Measurements from ENCODE around the gene SARNP.

SARNP gene

DNA sequence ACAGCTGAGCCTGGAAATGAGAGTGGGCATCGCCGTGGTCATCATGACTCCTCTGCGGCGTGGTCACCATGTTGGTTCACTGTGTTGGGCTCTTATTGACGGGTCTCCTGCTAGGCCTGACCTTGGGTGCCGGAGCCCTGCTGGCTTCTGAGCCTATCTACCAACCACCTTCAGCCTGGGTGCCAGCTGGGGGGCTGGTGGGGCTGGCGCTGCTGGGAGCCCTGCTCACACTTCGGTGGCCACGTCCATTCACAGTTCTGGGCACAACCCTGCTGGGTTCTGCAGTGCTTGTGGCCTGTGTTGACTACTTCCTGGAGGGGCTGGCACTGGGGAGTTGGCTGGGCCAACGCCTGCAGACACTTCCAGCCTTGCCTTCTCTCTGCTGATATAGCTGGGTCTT lies 15.5 kb upstream of the SARNP start:
- TF ChIP-seq, protein P1, sequence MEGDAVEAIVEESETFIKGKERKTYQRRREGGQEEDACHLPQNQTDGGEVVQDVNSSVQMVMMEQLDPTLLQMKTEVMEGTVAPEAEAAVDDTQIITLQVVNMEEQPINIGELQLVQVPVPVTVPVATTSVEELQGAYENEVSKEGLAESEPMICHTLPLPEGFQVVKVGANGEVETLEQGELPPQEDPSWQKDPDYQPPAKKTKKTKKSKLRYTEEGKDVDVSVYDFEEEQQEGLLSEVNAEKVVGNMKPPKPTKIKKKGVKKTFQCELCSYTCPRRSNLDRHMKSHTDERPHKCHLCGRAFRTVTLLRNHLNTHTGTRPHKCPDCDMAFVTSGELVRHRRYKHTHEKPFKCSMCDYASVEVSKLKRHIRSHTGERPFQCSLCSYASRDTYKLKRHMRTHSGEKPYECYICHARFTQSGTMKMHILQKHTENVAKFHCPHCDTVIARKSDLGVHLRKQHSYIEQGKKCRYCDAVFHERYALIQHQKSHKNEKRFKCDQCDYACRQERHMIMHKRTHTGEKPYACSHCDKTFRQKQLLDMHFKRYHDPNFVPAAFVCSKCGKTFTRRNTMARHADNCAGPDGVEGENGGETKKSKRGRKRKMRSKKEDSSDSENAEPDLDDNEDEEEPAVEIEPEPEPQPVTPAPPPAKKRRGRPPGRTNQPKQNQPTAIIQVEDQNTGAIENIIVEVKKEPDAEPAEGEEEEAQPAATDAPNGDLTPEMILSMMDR (IDR thresholded peaks at IDR 0.05; ENCODE audit: borderline replicate concordance, extremely low read depth, low read length, poor library complexity, severe bottlenecking): no peak
- no peak for TF ChIP-seq EZH2 (IDR thresholded peaks at IDR 0.05; ENCODE audit: borderline replicate concordance, low read depth, low read length, severe bottlenecking)

DNA sequence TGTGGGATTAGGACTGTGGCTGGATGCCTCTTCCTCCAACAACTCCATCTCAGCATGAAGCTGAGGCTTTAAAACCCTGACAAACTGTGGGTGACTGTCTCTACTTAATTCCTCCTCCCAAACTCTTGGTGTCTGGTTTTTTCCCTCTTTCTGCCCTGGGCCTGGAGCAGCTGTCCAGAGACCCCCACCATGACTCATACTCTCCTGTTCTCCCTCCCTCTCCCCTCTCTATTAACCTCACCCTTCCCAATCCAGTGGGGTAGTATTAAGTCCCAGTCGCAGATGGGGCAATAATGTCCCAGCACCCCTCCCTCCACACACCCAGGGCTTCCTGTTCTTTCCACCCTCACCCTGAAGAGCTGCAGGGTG lies 13.9 kb upstream of the SARNP start:
- H3K27me3 ChIP-seq (ENCODE audit: insufficient read depth, low read length, poor library complexity): no peaks in the 10 kb centered on the region
- no peaks in the 10 kb centered on the region for H3K9me3 ChIP-seq (ENCODE audit: insufficient read depth, low read length, severe bottlenecking)
- H2AFZ ChIP-seq (ENCODE audit: low read depth, low read length): peak overlapping the region; percentile 83
- H3K4me1 ChIP-seq (ENCODE audit: insufficient read depth, low read length): peaks cover 41% of the 10 kb centered on the region
- peak overlapping the region; percentile 71; the same call in 1 of the 2 replicates for H3K27ac ChIP-seq (ENCODE audit: low read length)
- DNase-seq: no peak
- peaks cover 42% of the 10 kb centered on the region for H3K79me2 ChIP-seq (ENCODE audit: insufficient read depth, low read length)
- ATAC-seq (ENCODE audit: insufficient read depth, low read depth): no peak
- no peak for TF ChIP-seq EZH2 (IDR thresholded peaks at IDR 0.05; ENCODE audit: borderline replicate concordance, low read depth, low read length, severe bottlenecking)
- TF ChIP-seq, protein P1 (IDR thresholded peaks at IDR 0.05; ENCODE audit: borderline replicate concordance, extremely low read depth, low read length, poor library complexity, severe bottlenecking): no peak
- H4K20me1 ChIP-seq (ENCODE audit: insufficient read depth, low read length): peaks cover 5% of the 10 kb centered on the region; the same call in 1 of the 2 replicates
- H3K4me3 ChIP-seq (ENCODE audit: low read depth in 1 of 2, low read length in 2 of 2): peak overlapping the region in 1 of 2 experiments; percentile 78; a peak in 2 of 4 replicates
- peak overlapping the region; percentile 96 for H3K4me2 ChIP-seq (ENCODE audit: insufficient read depth, low read length)
- peak overlapping the region; percentile 83 for H3K9ac ChIP-seq (ENCODE audit: low read depth, low read length)
- H3K36me3 ChIP-seq (ENCODE audit: insufficient read depth, low read length): peaks cover 16% of the 10 kb centered on the region

More for the DNA sequence above, 15.5 kb upstream of the SARNP start:
- no peak overlapping the region for H3K27ac ChIP-seq (ENCODE audit: low read length)
- peaks cover 25% of the 10 kb centered on the region for H3K4me1 ChIP-seq (ENCODE audit: insufficient read depth, low read length)
- ATAC-seq (ENCODE audit: insufficient read depth, low read depth) (no peak), DNase-seq (no peak)
- H3K36me3 ChIP-seq (ENCODE audit: insufficient read depth, low read length): peaks cover 5% of the 10 kb centered on the region
- no peaks in the 10 kb centered on the region for H3K27me3 ChIP-seq (ENCODE audit: insufficient read depth, low read length, poor library complexity)
- no peak overlapping the region for H3K9ac ChIP-seq (ENCODE audit: low read depth, low read length)
- H3K4me3 ChIP-seq (ENCODE audit: low read depth in 1 of 2, low read length in 2 of 2): no peak overlapping the region
- no peak overlapping the region for H3K4me2 ChIP-seq (ENCODE audit: insufficient read depth, low read length)
- 0 out of 2 replicates have a peak, but pooled peaks cover under 1% of the 10 kb centered on the region for H4K20me1 ChIP-seq (ENCODE audit: insufficient read depth, low read length)
- no peak overlapping the region for H2AFZ ChIP-seq (ENCODE audit: low read depth, low read length)
- no peaks in the 10 kb centered on the region for H3K9me3 ChIP-seq (ENCODE audit: insufficient read depth, low read length, severe bottlenecking)
- peaks cover 27% of the 10 kb centered on the region for H3K79me2 ChIP-seq (ENCODE audit: insufficient read depth, low read length)

DNA sequence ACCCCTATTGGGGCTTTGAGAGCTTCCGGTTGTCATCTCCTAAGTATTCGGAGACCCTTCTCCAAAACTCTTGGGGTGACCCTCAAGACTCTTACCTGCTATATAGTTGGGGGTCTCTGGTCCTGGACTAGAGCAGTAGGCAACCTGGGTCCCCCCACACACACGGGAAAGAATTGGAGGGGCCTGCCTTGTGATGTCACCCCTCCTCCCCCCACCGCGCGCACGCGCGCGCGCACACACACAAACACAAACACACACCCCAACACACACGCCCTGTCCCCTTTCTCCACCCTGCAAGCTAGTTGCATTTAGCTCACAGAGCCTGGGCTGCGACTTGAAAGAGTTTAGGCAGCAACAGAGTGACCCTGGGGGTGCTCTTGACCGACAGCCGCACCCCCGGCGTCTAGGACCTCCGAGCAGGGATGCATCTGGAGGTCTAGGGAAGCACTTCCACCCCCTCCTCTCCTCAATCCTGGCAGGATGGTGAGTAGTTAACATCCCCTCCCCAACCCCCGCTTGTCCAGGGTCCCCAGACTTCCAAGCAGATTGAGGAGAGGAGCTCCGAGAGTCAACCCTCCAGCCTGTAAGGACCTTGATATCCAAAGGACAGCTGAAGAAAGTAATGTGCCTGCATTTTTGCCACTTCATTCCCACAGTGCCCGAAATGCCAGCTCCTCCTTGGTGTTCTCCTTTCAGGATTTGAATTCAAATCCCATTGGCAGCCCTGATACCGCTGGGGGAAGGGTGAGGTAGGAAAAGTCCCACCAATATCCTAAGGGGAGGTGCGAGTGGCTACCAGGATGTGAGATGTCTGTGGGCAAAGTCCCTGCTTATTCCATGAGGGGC lies 13.3 kb upstream of the SARNP start:
- H2AFZ ChIP-seq (ENCODE audit: low read depth, low read length): peak overlapping the region; percentile 83
- peak overlapping the region; percentile 71 for H3K27ac ChIP-seq (ENCODE audit: low read length)

More for the DNA sequence above, 13.3 kb upstream of the SARNP start:
- peak; percentile 11; the same call in 1 of the 3 replicates for ATAC-seq (ENCODE audit: insufficient read depth, low read depth)
- Histone ChIP-seq H3K9ac (ENCODE audit: low read depth, low read length) (peak overlapping the region; percentile 83), H3K36me3 (ENCODE audit: insufficient read depth, low read length) (peaks cover 20% of the 10 kb centered on the region), H3K4me3 (ENCODE audit: low read depth in 1 of 2, low read length in 2 of 2) (peak overlapping the region; percentile 78 to 91), H3K9me3 (ENCODE audit: insufficient read depth, low read length, severe bottlenecking) (no peaks in the 10 kb centered on the region), H3K4me2 (ENCODE audit: insufficient read depth, low read length) (peak overlapping the region; percentile 96), H4K20me1 (ENCODE audit: insufficient read depth, low read length) (peaks cover 5% of the 10 kb centered on the region; the same call in 1 of the 2 replicates), H3K27me3 (ENCODE audit: insufficient read depth, low read length, poor library complexity) (no peaks in the 10 kb centered on the region), H3K4me1 (ENCODE audit: insufficient read depth, low read length) (peaks cover 48% of the 10 kb centered on the region), H3K79me2 (ENCODE audit: insufficient read depth, low read length) (peaks cover 48% of the 10 kb centered on the region)
- DNase-seq: peak; percentile 72
- TF ChIP-seq, protein P1 (IDR thresholded peaks at IDR 0.05; ENCODE audit: borderline replicate concordance, extremely low read depth, low read length, poor library complexity, severe bottlenecking): no peak
- TF ChIP-seq EZH2 (IDR thresholded peaks at IDR 0.05; ENCODE audit: borderline replicate concordance, low read depth, low read length, severe bottlenecking): no peak

Measured in DND-41 (cell line).